H1 (cell line): ENCODE data around the gene NR3C1. TPM values are rescaled to one million over a fixed set of nuclear protein-coding genes. Genes with fewer than 3 reads are reported as not detected.

Experiments
- CTCF ChIA-PET: fragments of 300-600 bp; sonication (Branson Sonifier 250); formaldehyde crosslinking; loops from one replicate; lab custom pipeline; 2021; ENCODE audit not compliant: partially characterized antibody; lab: Charles Lee
- POLR2A ChIA-PET: fragments of 300-600 bp; sonication (Branson Sonifier 250); formaldehyde crosslinking; loops from one replicate; lab custom pipeline; 2021; ENCODE audit warnings: inconsistent platforms; ENCODE audit not compliant: partially characterized antibody; lab: Charles Lee
- DNase-seq, 2 experiments: peaks; one replicate each; pipeline versions ENCODE4 v3.0.0 to v3.0.0-alpha.2; 2010 to 2022; ENCODE audit warnings: low spot score in 2 of 2, low read depth in 1 of 2, mixed read lengths in 1 of 2
- FAIRE-seq: peaks from 2 replicates; lab custom pipeline; 2011; peaks lifted over from hg19 to GRCh38; lab: Jason Lieb, UNC
- H2AFZ ChIP-seq: 2 replicates; pipeline ENCODE4 v1.8.1; 2012; ENCODE audit warnings: low read length, inconsistent platforms
- H2AK5ac ChIP-seq: 2 replicates; pipeline ENCODE4 v1.6.1; 2013; ENCODE audit warnings: low read depth, low read length
- H2BK120ac ChIP-seq: replicated peaks from 2 replicates; pipeline ENCODE3; 2013; ENCODE audit warnings: low read depth, low read length, inconsistent platforms
- H2BK12ac ChIP-seq: 2 replicates; pipeline ENCODE4 v1.6.1; 2013; ENCODE audit warnings: low read depth, low read length
- H2BK15ac ChIP-seq: 2 replicates; pipeline ENCODE4 v1.6.1; 2013; ENCODE audit warnings: low read length
- H2BK20ac ChIP-seq: 2 replicates; pipeline ENCODE4 v1.6.1; 2013; ENCODE audit warnings: low read length
- H2BK5ac ChIP-seq: 2 replicates; pipeline ENCODE4 v1.6.1; 2013; ENCODE audit warnings: low read depth, low read length
- H3K14ac ChIP-seq: 2 replicates; pipeline ENCODE4 v1.6.1; 2013; ENCODE audit warnings: inconsistent platforms; ENCODE audit not compliant: insufficient read length
- H3K18ac ChIP-seq: 2 replicates; pipeline ENCODE4 v1.6.1; 2013; ENCODE audit warnings: low read length; ENCODE audit errors: extremely low read depth
- H3K23ac ChIP-seq: 2 replicates; pipeline ENCODE4 v1.6.1; 2013; ENCODE audit warnings: inconsistent platforms; ENCODE audit not compliant: insufficient read length
- H3K23me2 ChIP-seq: 2 replicates; pipeline ENCODE4 v1.6.1; 2013; ENCODE audit warnings: low read depth, low read length
- H3K27ac ChIP-seq: 2 replicates; pipeline ENCODE4 v1.6.1; 2011; ENCODE audit warnings: low read depth, low read length, inconsistent platforms
- H3K27me3 ChIP-seq, 4 experiments: replicated peaks in 1 of 4; 1 replicate in 1 of 4; 2 replicates in 3 of 4; pipeline versions ENCODE4 v1.6.1 to v1.8.1; 2011 to 2013; ENCODE audit warnings: low read length in 3 of 4, mild to moderate bottlenecking in 3 of 4, inconsistent platforms in 2 of 4, mixed read lengths in 2 of 4, moderate library complexity in 1 of 4; ENCODE audit not compliant: control insufficient read depth in 3 of 4, insufficient read depth in 3 of 4; ENCODE audit errors: extremely low read depth in 1 of 4
- H3K36me3 ChIP-seq, 4 experiments: 2 replicates each; pipeline versions ENCODE4 v1.6.1 to v1.8.1; 2011 to 2013; ENCODE audit warnings: mild to moderate bottlenecking in 4 of 4, low read length in 3 of 4, moderate library complexity in 2 of 4, control low read depth in 1 of 4, inconsistent platforms in 1 of 4; ENCODE audit not compliant: insufficient read depth in 4 of 4, control insufficient read depth in 2 of 4
- H3K4ac ChIP-seq: replicated peaks from 2 replicates; pipeline ENCODE3; 2013; ENCODE audit warnings: low read length, low read depth, mixed read lengths, inconsistent platforms; ENCODE audit not compliant: insufficient read length
- H3K4me1 ChIP-seq, 4 experiments: replicated peaks in 1 of 4; 1 replicate in 1 of 4; 2 replicates in 3 of 4; pipeline versions ENCODE4 v1.6.1 to v1.8.1; 2011 to 2013; ENCODE audit warnings: low read length in 3 of 4, inconsistent platforms in 2 of 4, mixed read lengths in 1 of 4; ENCODE audit not compliant: insufficient read depth in 4 of 4, control insufficient read depth in 3 of 4
- H3K4me2 ChIP-seq, 2 experiments: 2 replicates each; pipeline versions ENCODE4 v1.6.1 to v1.8.1; 2011 to 2013; ENCODE audit warnings: low read depth in 2 of 2, low read length in 2 of 2, control low read depth in 1 of 2, inconsistent platforms in 1 of 2, mild to moderate bottlenecking in 1 of 2; ENCODE audit not compliant: insufficient read depth in 1 of 2
- H3K4me3 ChIP-seq, 4 experiments: fragments of 200-600, 300-600 bp in 1 of 4; sonication (generic), shearing (Covaris generic), sonication (Bioruptor Twin) in 1 of 4; 2 replicates each; pipeline versions ENCODE4 v1.5.1 to v1.8.1; 2011 to 2016; ENCODE audit warnings: low read length in 4 of 4, low read depth in 3 of 4, control low read depth in 2 of 4, inconsistent platforms in 2 of 4, mild to moderate bottlenecking in 2 of 4, mixed read lengths in 1 of 4, moderate library complexity in 1 of 4; ENCODE audit not compliant: insufficient read depth in 2 of 4; ENCODE audit errors: extremely low read depth in 1 of 4
- H3K56ac ChIP-seq: replicated peaks from 2 replicates; pipeline ENCODE3; 2013; ENCODE audit warnings: low read depth, mild to moderate bottlenecking, mixed read lengths, low read length, inconsistent platforms; ENCODE audit not compliant: insufficient read length
- H3K79me1 ChIP-seq: 2 replicates; pipeline ENCODE4 v1.6.1; 2013; ENCODE audit warnings: low read depth, low read length, control low read depth
- H3K79me2 ChIP-seq, 2 experiments: 2 replicates each; pipeline versions ENCODE4 v1.6.1 to v1.8.1; 2012 to 2013; ENCODE audit warnings: low read length in 2 of 2, mild to moderate bottlenecking in 2 of 2, inconsistent platforms in 1 of 2; ENCODE audit not compliant: insufficient read depth in 2 of 2, control insufficient read depth in 1 of 2
- H3K9ac ChIP-seq, 4 experiments: replicated peaks in 1 of 4; 1 replicate in 1 of 4; 2 replicates in 3 of 4; pipeline versions ENCODE4 v1.6.1 to v1.8.1; 2011 to 2013; ENCODE audit warnings: low read depth in 3 of 4, low read length in 3 of 4, control low read depth in 2 of 4, mild to moderate bottlenecking in 2 of 4, moderate library complexity in 2 of 4, inconsistent platforms in 1 of 4; ENCODE audit errors: extremely low read depth in 1 of 4
- H3K9me3 ChIP-seq, 2 experiments: 2 replicates each; pipeline versions ENCODE4 v1.6.1 to v1.8.1; 2012 to 2013; ENCODE audit warnings: mild to moderate bottlenecking in 2 of 2, moderate library complexity in 2 of 2, control low read depth in 1 of 2, inconsistent platforms in 1 of 2, low read depth in 1 of 2, low read length in 1 of 2, mixed read lengths in 1 of 2; ENCODE audit not compliant: insufficient read depth in 2 of 2
- H4K20me1 ChIP-seq, 2 experiments: replicated peaks in 1 of 2; 2 replicates each; pipeline versions ENCODE3 to v1.8.1; 2011 to 2013; ENCODE audit warnings: inconsistent platforms in 2 of 2, low read length in 2 of 2, mild to moderate bottlenecking in 1 of 2; ENCODE audit not compliant: insufficient read depth in 2 of 2, control insufficient read depth in 1 of 2
- H4K5ac ChIP-seq: 2 replicates; pipeline ENCODE4 v1.6.1; 2013; ENCODE audit warnings: low read length, low read depth, mixed read lengths, inconsistent platforms; ENCODE audit not compliant: insufficient read length
- H4K8ac ChIP-seq: 2 replicates; pipeline ENCODE4 v1.8.0; 2013; ENCODE audit warnings: mild to moderate bottlenecking, moderate library complexity, low read length, inconsistent platforms; ENCODE audit not compliant: insufficient read depth; ENCODE audit errors: extremely low read depth
- H4K91ac ChIP-seq: replicated peaks from 2 replicates; pipeline ENCODE3; 2013; ENCODE audit warnings: low read length, mixed read lengths, inconsistent platforms; ENCODE audit not compliant: insufficient read length
- ATF2 ChIP-seq: IDR thresholded peaks from 2 replicates; pipeline ENCODE4 v1.6.1; 2012; ENCODE audit warnings: low read length, inconsistent platforms
- CHD2 ChIP-seq: IDR thresholded peaks from 2 replicates; pipeline ENCODE4 v1.6.1; 2012; ENCODE audit warnings: low read length, improper control_type of control experiment
- JUN ChIP-seq: IDR thresholded peaks from 2 replicates; pipeline ENCODE4 v1.6.1; 2011; ENCODE audit warnings: low read depth, mild to moderate bottlenecking, improper control_type of control experiment, low read length
- MAX ChIP-seq: IDR thresholded peaks from 2 replicates; pipeline ENCODE4 v1.6.1; 2012; ENCODE audit warnings: inconsistent platforms
- NANOG ChIP-seq: IDR thresholded peaks from 2 replicates; pipeline ENCODE4 v1.6.1; 2011; ENCODE audit warnings: low read length, low read depth, mild to moderate bottlenecking, inconsistent platforms; ENCODE audit not compliant: insufficient read depth, poor library complexity, severe bottlenecking
- POLR2A ChIP-seq, 2 experiments: IDR thresholded peaks; 1 replicate in 1 of 2; 2 replicates in 1 of 2; pipeline ENCODE4 v1.6.1; 2011; ENCODE audit warnings: low read depth in 2 of 2, low read length in 2 of 2, mild to moderate bottlenecking in 2 of 2; ENCODE audit errors: control extremely low read depth in 1 of 2
- POU5F1 ChIP-seq: IDR thresholded peaks from 2 replicates; pipeline ENCODE4 v1.6.1; 2011; ENCODE audit warnings: low read depth, mild to moderate bottlenecking, low read length, moderate library complexity
- RXRA ChIP-seq: IDR thresholded peaks from 2 replicates; pipeline ENCODE4 v1.6.1; 2011; ENCODE audit warnings: low read depth, mild to moderate bottlenecking, low read length, moderate library complexity; ENCODE audit not compliant: insufficient read depth
- SIX5 ChIP-seq: IDR thresholded peaks from 2 replicates; pipeline ENCODE4 v1.6.1; 2011; ENCODE audit warnings: mild to moderate bottlenecking, low read depth, low read length
- WGBS, 2 experiments: shearing (Covaris generic) in 1 of 2; methylation state at CpG; one replicate each; pipeline versions ENCODE4 v1.1.6 to v1.1.7; 2013 to 2015; ENCODE audit warnings: low lambda C conversion rate in 2 of 2, mixed read lengths in 2 of 2, inconsistent platforms in 1 of 2, low coverage in 1 of 2, missing lambda C conversion rate in 1 of 2; ENCODE audit not compliant: insufficient replicate concordance in 2 of 2, insufficient coverage in 1 of 2, insufficient read length in 1 of 2; ENCODE audit errors: extremely low coverage in 1 of 2, missing lambda C conversion rate in 1 of 2; 5-methylcytosine and 5-hydroxymethylcytosine counted together
- polyA plus RNA-seq, 7 experiments: library from polyadenylated mRNA; depleted of rRNA in 3 of 7; stranded (reverse) in 5 of 7; unstranded in 2 of 7; fragments of >200 nt in 5 of 7; fragments of 200-250 nt in 2 of 7; gene quantifications; 1 replicate in 5 of 7; 2 replicates in 1 of 7; 4 replicates in 1 of 7; pipeline versions ENCODE4 v1.2.1 to v1.2.3, GENCODE V29; 2011 to 2013; ENCODE audit warnings: missing spikeins in 2 of 7, mixed read lengths in 2 of 7
- total RNA-seq: library from RNA; stranded (reverse); fragmentation: NEBNext Ultra II Directional; extraction: Animal tissue kit (Norgen Biotek cat#: 25700); gene quantifications from 2 replicates; pipeline ENCODE4 v1.2.1, GENCODE V29; 2021

Gene NR3C1
- total and polyA plus RNA-seq, 2 of the 8 experiments (the other 6 are each of a cell fraction or from before 2014, with no cell fraction given) = 1.7 to 5.4 TPM

GRCh38 chr5:143251190-143251589, 152.3 kb downstream of the NR3C1 start:
- H3K14ac ChIP-seq = no peak overlapping the region
- H3K9ac ChIP-seq = no peak overlapping the region; a peak in 1 of 7 replicates
- no peak overlapping the region for H2AK5ac ChIP-seq
- WGBS, 2 experiments = 88% methylated on average over 3 of the region's 3 CpGs; no CpG with 5 or more reads in 1 of the 2 experiments
- no peaks in the 10 kb centered on the region for H3K79me2 ChIP-seq
- FAIRE-seq = no peak
- 0 out of 7 replicates have a peak, but pooled peaks cover 0 to 2% (median 0%) of the 10 kb centered on the region in 4 experiments for H3K4me1 ChIP-seq
- H3K23ac ChIP-seq = no peak overlapping the region
- no peak overlapping the region for H2BK12ac ChIP-seq
- no peak overlapping the region for H3K4me2 ChIP-seq
- H3K23me2 ChIP-seq = peaks cover 7% of the 10 kb centered on the region; the same call in 1 of the 2 replicates
- no peaks in the 10 kb centered on the region for H3K27me3 ChIP-seq
- no peak for TF ChIP-seq POU5F1
- TF ChIP-seq MAX = no peak
- TF ChIP-seq POLR2A (IDR thresholded peaks at IDR 0.05; ENCODE audit: control extremely low read depth in 1 of 2, low read depth in 2 of 2, low read length in 2 of 2) = no peak
- TF ChIP-seq NANOG = no peak
- TF ChIP-seq ATF2 = no peak
- TF ChIP-seq SIX5 = no peak
- no peak for TF ChIP-seq CHD2
- TF ChIP-seq JUN = no peak
- no peak for TF ChIP-seq RXRA
- CTCF ChIA-PET = no interaction called here
- H2BK120ac ChIP-seq = no peak overlapping the region
- H4K5ac ChIP-seq = no peak overlapping the region
- no peaks in the 10 kb centered on the region for H3K36me3 ChIP-seq
- H3K4me3 ChIP-seq = no peak overlapping the region
- H4K91ac ChIP-seq = no peak overlapping the region
- H4K8ac ChIP-seq = no peak overlapping the region
- no peak for DNase-seq
- no peak overlapping the region for H2BK20ac ChIP-seq
- POLR2A ChIA-PET = no interaction called here
- H2BK5ac ChIP-seq = no peak overlapping the region
- no peaks in the 10 kb centered on the region for H3K9me3 ChIP-seq
- H3K79me1 ChIP-seq = no peaks in the 10 kb centered on the region
- no peak overlapping the region for H2AFZ ChIP-seq
- H4K20me1 ChIP-seq = peaks cover 0 to 4% of the 10 kb centered on the region in 2 experiments
- H3K4ac ChIP-seq = no peak overlapping the region
- no peak overlapping the region for H3K18ac ChIP-seq
- no peak overlapping the region for H3K27ac ChIP-seq
- H3K56ac ChIP-seq = no peak overlapping the region
- no peak overlapping the region for H2BK15ac ChIP-seq
